GM18519 (cell line): ENCODE measurements around the gene NF2.

Source experiments
- ATAC-seq: cut with Tn5 transposase; IDR thresholded peaks from one replicate; pipeline ENCODE4 v1.9.1; 2021; ENCODE audit warnings: mild to moderate bottlenecking, moderate library complexity; ENCODE audit not compliant: unreplicated experiment, low FRiP score

The NF2 gene

GRCh38 chr22:29629903-29630516, 26.6 kb downstream of the NF2 start:
- ATAC-seq = no peak

DNA sequence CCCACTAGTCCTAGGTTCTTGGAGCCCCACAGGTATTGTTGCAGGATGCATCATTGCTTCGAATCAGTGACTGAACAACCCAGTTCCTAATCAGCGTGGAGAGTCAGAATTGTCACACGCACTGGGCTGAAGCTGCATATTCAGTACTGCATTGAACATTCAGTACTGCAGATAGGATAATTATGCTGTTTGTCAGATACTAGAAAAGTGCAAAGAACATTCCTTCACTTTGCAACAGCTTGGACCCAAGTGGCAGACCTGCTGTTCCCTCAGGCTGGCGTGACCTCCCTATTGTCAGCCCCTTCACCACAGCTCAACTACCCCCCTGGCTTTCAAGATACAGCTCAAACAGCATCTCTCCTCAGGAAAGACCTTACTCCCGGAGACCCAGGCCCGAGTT, 27.6 kb downstream of the NF2 start:
- ATAC-seq = no peak

DNA sequence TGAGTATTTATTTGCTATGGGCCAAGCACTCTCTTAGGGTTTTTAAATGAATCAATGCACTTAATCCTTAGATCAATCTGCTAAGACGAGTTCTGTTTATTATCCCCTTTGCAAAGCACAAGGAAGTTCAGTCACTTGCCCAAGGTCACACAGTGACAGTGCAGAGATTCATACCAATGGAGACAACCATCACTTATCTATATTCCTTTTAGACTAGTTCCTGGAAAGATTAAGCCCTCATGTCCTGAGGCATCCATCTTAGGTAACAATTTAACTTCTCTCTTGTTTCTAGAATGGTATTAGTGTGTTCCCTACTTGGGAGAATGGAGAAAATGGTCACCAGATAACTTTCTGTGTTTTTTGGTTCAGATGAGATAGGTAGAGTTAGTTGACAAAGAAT, 28.3 kb downstream of the NF2 start:
- no peak for ATAC-seq

- no peak for ATAC-seq
Observed at GRCh38 chr22:29632672-29633071, 29.2 kb downstream of the NF2 start.

DNA sequence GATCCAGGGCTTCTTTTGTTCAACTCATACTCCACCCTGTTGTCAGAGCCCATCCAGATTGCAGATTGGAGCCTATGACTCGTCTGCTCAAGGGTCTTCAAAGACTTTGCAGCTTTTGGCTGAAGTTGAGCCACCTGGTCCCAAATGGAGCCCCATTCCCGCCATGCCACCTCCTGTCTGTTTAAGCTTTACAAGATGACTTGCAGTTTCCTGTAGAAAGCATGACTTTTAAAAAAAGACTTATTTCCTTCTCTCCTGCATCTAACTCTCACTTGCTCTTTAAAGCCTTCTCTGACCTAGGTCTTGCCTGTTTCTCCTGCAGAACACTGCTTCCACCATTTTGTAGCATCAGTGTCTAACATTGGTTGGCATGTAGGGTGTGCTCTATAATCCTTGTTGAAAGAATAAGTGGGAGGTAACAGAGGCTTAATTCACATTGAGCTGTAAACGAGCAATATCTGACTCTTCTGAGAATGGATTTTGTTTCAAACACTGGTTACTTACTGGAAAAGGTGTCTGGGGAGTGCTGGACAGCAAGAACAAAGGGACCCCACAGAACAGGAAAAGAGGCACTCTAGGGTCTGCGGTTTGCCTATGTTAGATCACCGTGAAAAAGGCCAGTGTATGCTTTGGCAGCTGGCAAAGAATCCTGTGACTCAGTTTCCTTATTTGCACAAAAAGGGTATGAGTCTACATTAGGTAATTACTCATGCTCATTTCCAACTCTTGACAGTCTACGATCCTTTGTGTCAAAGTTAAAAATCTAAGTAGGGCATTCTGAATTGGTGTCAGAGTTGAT, 30.3 kb downstream of the NF2 start:
- ATAC-seq = no peak

DNA sequence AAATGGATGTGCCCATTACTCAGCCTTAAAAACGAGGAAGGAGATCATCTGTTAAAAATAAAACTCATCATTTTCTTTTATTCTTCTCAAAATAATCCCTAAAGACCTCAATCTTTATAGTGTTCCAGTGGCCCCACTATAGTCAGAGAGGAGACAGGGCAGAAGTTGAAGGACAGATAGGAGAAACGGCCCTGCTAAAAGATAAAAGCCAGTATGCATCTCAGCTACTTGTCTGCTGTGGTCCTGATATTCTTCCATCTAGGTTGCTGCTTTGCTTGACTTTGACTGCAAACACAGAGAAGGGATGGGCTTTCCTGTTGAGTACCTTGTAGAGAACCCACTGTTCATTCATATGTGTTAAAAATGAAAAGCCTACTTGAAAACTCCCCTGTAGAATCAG, 31.4 kb downstream of the NF2 start:
- no peak for ATAC-seq

DNA sequence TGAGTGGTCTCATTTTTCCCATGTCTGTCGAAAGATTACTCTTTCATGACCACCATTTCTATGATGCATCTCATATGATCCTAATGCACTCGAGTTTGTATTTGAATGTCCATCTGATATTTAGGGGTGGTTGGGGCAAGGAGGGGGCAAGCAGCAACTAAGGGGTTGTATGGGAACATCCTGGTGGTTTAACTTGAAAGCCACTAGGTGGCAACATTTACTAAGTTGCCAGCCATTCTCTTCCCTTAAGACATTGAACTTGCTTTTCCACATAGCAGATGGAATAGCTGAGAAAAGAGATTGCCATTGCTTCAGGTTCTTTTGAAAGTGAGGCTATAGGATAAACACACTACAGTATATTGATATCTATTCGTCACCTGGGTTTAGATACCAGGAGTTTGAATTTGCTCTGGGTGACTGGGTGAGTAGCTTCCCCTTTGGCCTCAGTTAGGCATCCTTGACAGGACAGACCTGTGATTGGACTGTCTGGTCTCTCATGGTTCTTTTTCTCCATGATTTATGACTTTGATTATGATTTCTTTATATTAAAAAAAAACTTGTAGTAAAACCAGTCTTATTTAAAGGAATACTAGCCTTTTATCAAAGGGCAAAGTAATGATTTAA, 32.4 kb downstream of the NF2 start:
- ATAC-seq = no peak

- ATAC-seq = no peak
Observed at GRCh38 chr22:29636751-29637150, 33.3 kb downstream of the NF2 start.

DNA sequence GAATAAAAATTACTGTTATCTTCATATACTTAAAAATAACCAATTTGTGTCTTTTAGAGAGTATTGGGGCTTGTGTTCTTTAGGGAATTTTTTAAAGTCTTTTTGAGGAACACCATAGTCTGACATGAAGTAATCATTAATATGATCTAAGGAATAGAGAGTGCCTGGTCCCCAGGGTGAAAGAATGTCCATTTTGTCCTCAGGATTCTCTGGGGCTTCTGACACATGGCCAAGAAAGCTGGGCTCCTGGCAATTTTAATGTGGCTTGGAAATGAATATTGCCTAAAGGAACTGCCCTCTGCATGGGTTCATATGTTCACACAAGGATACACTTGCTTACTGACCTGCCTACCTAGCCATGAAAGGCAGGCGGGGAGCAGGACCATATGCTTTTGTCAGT, 33.7 kb downstream of the NF2 start:
- no peak for ATAC-seq

GRCh38 chr22:29638678-29639077, 35.2 kb downstream of the NF2 start:
- no peak for ATAC-seq

GRCh38 chr22:29639096-29639495, 35.7 kb downstream of the NF2 start:
- no peak for ATAC-seq

- no peak for ATAC-seq
Observed at GRCh38 chr22:29641042-29641699, 37.7 kb downstream of the NF2 start.

DNA sequence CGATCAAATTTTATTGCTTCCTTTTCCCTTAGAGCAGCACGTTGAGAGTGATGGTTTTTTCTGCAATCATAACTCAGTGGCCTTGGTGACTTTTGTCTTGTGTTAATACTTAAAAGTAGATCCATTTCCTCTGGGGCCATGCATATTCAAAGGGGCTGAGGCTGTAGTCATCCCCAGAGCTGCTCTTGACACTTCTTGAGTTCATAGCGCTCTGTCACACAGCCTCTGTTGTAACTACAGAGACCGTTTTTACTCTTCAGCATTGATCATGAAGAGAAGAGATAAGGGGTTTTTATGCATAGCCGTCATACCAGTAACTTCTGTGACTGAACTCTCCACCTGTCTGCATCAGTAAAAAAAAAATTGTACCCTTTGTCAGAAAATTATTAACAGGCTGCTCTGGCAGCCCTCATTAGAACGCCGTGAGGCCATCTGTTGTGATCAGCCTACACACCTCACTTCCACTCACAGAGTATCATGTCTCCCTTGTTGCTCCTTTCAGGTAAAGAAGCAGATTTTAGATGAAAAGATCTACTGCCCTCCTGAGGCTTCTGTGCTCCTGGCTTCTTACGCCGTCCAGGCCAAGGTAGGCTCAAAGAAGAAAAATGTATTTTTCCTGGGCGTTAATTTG, 38.4 kb downstream of the NF2 start:
- ATAC-seq = no peak

GRCh38 chr22:29642694-29643093, 39.3 kb downstream of the NF2 start:
- no peak for ATAC-seq

- no peak for ATAC-seq
Observed at GRCh38 chr22:29647954-29648737, 44.7 kb downstream of the NF2 start.

GRCh38 chr22:29650370-29650769, 46.9 kb downstream of the NF2 start:
- no peak for ATAC-seq

DNA sequence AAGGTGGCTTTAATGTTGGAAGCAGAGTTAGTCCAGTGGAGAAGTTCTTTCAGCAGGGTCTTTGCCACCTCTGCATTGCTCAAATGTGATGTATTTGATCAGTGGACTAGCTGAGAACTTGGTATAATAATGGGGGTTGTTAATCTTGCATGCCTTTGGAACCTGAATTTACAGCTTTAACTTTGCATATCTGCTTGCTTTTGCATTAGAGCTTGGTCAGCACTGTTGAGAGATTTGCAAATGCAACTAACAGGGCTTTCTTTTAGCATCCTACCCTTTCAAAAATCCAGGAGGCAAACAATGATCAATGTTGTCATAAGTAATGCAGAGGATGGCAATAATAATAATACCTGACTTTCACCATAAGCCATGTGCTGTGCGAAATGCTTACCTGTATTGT, 48.2 kb downstream of the NF2 start:
- ATAC-seq = no peak

GRCh38 chr22:29654420-29654819, 51.0 kb downstream of the NF2 start:
- no peak for ATAC-seq

GRCh38 chr22:29654882-29655281, 51.4 kb downstream of the NF2 start:
- ATAC-seq = no peak

DNA sequence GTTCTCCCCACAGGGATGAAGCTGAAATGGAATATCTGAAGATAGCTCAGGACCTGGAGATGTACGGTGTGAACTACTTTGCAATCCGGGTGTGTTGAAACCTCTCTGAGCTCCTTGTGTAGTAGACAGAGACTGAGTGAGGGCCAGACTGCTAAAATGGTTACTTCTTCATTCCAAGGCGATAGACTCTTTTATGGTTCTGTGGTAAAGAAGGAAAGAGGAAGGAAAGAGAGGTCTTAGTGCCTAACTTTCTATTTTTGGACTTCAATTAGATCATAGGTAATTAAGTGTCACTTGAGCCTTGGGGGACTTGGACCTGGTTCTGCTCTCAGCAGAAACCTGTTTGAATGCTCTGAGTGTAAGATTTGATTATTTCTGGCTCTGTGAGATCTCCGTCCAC, 54.7 kb downstream of the NF2 start:
- no peak for ATAC-seq
